ENCODE data around the gene GRID1.

DNA sequence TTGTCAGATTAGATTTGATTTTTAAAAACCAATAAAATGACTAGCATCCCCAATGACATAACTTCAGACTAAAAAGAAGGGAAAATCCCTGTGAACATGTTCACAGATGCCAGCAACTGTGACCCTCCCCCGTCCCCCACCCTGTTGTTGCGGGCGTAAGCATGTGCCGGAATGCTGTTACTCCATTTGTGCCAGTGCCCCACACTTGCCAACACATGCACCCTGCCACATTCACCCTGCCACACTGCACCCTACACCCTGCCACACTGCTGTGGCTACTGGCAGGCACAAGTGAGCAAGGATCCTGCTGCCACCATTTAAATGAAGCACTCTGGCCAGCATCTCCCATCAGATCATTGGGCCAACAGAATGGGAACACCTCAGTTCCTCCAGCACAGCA, 540.2 kb downstream of the GRID1 start:
- no peak for TF ChIP-seq CTCF (optimal IDR thresholded peaks at IDR 0.05 in 1 of 3, IDR thresholded peaks at IDR 0.05 in 1 of 3, conservative IDR thresholded peaks at IDR 0.05 in 1 of 3; ENCODE audit: extremely low read depth in 1 of 3, insufficient read depth in 2 of 3, low read length in 3 of 3)
- no peak for TF ChIP-seq EZH2 (IDR thresholded peaks at IDR 0.05; ENCODE audit: low read length)
